GM23338 (cell line): ENCODE data around the gene BATF3. TPM values are rescaled to one million over a fixed set of nuclear protein-coding genes. Genes with fewer than 3 reads are reported as not detected.

Experiments used
- CREB1 ChIP-seq: fragments of 250-450 bp; sonication (Bioruptor Pico); IDR thresholded peaks from 2 replicates; pipeline ENCODE4 v1.5.0; 2020; ENCODE audit warnings: low read depth, mild to moderate bottlenecking, moderate library complexity
- EZH2phosphoT487 ChIP-seq: fragments of 200-600 bp; sonication (generic); IDR thresholded peaks from one replicate; pipeline ENCODE4 v1.8.1; 2018; ENCODE audit warnings: antibody characterized with exemption; ENCODE audit not compliant: unreplicated experiment
- NANOG ChIP-seq: IDR thresholded peaks from 2 replicates; pipeline ENCODE4 v1.6.1; 2016; ENCODE audit warnings: antibody characterized with exemption, borderline replicate concordance
- STAT1 ChIP-seq: IDR thresholded peaks from one replicate; pipeline ENCODE4 v1.6.1; 2016; ENCODE audit warnings: antibody characterized with exemption; ENCODE audit not compliant: unreplicated experiment
- ZNF114 ChIP-seq: fragments of 250-450 bp; sonication (Bioruptor Pico); IDR thresholded peaks from 2 replicates; pipeline ENCODE4 v1.5.0; 2020; ENCODE audit warnings: mild to moderate bottlenecking, moderate library complexity
- polyA plus RNA-seq: library from polyadenylated mRNA; unstranded; fragments of >200 nt; fragmentation: Nextera tagmentation; extraction: Ambion mirVana; gene quantifications from 2 replicates; pipeline ENCODE4 v1.2.1, GENCODE V29; 2016
- total RNA-seq: library from RNA; depleted of rRNA; stranded (reverse); fragments of >200 nt; shearing (Covaris generic); gene quantifications from 2 replicates; pipeline ENCODE4 v1.2.3, GENCODE V29; 2014
- TF ChIP-seq, protein P1 (sequence below): fragments of 250-450 bp; sonication (Bioruptor Pico); IDR thresholded peaks from 2 replicates; pipeline ENCODE4 v1.5.0; 2020; ENCODE audit warnings: mild to moderate bottlenecking, moderate library complexity
- TF ChIP-seq, protein P2 (sequence below): IDR thresholded peaks from 2 replicates; pipeline ENCODE4 v1.6.1; 2016; ENCODE audit warnings: antibody characterized with exemption
- TF ChIP-seq, protein P3 (sequence below), 2 experiments: fragments of 200-600 bp in 1 of 2; sonication (generic) in 1 of 2; conservative IDR thresholded peaks; 2 replicates each; pipeline versions ENCODE4 v1.5.1 to v1.6.1; 2016 to 2017; ENCODE audit warnings: antibody characterized with exemption in 2 of 2, low read depth in 2 of 2, mild to moderate bottlenecking in 2 of 2, moderate library complexity in 1 of 2
- TF ChIP-seq, protein P4 (sequence below): IDR thresholded peaks from one replicate; pipeline ENCODE4 v1.6.1; 2018; ENCODE audit warnings: antibody characterized with exemption; ENCODE audit not compliant: unreplicated experiment

Gene BATF3
- total and polyA plus RNA-seq, 2 experiments from 2014 or later, result 3.6 to 7.8 TPM

DNA sequence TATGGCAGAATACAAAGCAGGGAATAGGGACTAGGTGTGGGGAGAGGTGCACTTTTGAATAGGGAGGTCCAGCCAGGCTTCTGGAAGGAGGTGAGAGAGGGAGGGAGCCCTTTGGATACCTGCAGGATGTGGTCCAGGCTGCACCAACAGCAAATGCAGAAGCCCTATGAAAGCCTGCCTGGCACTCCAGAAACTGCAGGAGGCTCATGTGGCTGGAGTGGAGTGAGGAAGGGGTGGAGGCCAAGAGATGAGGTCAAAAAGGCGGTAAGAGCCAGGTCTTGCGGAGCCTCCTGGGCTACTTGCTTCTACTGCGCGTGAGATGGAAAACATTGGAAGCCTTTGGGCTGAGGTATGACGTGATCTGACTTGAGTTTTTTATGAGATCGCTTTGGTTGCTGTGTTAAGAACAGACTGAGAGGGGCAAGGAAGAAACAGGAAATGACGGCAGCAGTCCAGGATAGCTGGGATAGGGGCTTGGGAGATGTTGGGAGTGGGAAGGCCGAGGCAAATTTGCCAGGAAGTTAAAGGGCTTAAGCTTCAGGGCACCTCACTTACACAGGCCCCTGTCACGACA, 4.4 kb upstream of the BATF3 start (continued):
- TF ChIP-seq, protein P1, sequence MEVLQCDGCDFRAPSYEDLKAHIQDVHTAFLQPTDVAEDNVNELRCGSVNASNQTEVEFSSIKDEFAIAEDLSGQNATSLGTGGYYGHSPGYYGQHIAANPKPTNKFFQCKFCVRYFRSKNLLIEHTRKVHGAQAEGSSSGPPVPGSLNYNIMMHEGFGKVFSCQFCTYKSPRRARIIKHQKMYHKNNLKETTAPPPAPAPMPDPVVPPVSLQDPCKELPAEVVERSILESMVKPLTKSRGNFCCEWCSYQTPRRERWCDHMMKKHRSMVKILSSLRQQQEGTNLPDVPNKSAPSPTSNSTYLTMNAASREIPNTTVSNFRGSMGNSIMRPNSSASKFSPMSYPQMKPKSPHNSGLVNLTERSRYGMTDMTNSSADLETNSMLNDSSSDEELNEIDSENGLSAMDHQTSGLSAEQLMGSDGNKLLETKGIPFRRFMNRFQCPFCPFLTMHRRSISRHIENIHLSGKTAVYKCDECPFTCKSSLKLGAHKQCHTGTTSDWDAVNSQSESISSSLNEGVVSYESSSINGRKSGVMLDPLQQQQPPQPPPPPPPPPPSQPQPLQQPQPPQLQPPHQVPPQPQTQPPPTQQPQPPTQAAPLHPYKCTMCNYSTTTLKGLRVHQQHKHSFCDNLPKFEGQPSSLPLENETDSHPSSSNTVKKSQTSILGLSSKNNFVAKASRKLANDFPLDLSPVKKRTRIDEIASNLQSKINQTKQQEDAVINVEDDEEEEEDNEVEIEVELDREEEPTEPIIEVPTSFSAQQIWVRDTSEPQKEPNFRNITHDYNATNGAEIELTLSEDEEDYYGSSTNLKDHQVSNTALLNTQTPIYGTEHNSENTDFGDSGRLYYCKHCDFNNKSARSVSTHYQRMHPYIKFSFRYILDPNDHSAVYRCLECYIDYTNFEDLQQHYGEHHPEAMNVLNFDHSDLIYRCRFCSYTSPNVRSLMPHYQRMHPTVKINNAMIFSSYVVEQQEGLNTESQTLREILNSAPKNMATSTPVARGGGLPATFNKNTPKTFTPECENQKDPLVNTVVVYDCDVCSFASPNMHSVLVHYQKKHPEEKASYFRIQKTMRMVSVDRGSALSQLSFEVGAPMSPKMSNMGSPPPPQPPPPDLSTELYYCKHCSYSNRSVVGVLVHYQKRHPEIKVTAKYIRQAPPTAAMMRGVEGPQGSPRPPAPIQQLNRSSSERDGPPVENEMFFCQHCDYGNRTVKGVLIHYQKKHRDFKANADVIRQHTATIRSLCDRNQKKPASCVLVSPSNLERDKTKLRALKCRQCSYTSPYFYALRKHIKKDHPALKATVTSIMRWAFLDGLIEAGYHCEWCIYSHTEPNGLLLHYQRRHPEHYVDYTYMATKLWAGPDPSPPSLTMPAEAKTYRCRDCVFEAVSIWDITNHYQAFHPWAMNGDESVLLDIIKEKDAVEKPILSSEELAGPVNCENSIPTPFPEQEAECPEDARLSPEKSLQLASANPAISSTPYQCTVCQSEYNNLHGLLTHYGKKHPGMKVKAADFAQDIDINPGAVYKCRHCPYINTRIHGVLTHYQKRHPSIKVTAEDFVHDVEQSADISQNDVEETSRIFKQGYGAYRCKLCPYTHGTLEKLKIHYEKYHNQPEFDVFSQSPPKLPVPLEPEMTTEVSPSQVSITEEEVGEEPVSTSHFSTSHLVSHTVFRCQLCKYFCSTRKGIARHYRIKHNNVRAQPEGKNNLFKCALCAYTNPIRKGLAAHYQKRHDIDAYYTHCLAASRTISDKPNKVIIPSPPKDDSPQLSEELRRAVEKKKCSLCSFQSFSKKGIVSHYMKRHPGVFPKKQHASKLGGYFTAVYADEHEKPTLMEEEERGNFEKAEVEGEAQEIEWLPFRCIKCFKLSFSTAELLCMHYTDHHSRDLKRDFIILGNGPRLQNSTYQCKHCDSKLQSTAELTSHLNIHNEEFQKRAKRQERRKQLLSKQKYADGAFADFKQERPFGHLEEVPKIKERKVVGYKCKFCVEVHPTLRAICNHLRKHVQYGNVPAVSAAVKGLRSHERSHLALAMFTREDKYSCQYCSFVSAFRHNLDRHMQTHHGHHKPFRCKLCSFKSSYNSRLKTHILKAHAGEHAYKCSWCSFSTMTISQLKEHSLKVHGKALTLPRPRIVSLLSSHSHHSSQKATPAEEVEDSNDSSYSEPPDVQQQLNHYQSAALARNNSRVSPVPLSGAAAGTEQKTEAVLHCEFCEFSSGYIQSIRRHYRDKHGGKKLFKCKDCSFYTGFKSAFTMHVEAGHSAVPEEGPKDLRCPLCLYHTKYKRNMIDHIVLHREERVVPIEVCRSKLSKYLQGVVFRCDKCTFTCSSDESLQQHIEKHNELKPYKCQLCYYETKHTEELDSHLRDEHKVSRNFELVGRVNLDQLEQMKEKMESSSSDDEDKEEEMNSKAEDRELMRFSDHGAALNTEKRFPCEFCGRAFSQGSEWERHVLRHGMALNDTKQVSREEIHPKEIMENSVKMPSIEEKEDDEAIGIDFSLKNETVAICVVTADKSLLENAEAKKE (CRISPR knock-in tag), result no peak
- TF ChIP-seq, protein P2, sequence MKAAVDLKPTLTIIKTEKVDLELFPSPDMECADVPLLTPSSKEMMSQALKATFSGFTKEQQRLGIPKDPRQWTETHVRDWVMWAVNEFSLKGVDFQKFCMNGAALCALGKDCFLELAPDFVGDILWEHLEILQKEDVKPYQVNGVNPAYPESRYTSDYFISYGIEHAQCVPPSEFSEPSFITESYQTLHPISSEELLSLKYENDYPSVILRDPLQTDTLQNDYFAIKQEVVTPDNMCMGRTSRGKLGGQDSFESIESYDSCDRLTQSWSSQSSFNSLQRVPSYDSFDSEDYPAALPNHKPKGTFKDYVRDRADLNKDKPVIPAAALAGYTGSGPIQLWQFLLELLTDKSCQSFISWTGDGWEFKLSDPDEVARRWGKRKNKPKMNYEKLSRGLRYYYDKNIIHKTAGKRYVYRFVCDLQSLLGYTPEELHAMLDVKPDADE, result no peak
- TF ChIP-seq ZNF114 (CRISPR knock-in tag) (no peak), EZH2phosphoT487 (no peak), NANOG (no peak), CREB1 (CRISPR knock-in tag) (no peak), STAT1 (no peak)
- TF ChIP-seq, protein P3, sequence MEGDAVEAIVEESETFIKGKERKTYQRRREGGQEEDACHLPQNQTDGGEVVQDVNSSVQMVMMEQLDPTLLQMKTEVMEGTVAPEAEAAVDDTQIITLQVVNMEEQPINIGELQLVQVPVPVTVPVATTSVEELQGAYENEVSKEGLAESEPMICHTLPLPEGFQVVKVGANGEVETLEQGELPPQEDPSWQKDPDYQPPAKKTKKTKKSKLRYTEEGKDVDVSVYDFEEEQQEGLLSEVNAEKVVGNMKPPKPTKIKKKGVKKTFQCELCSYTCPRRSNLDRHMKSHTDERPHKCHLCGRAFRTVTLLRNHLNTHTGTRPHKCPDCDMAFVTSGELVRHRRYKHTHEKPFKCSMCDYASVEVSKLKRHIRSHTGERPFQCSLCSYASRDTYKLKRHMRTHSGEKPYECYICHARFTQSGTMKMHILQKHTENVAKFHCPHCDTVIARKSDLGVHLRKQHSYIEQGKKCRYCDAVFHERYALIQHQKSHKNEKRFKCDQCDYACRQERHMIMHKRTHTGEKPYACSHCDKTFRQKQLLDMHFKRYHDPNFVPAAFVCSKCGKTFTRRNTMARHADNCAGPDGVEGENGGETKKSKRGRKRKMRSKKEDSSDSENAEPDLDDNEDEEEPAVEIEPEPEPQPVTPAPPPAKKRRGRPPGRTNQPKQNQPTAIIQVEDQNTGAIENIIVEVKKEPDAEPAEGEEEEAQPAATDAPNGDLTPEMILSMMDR (conservative IDR thresholded peaks at IDR 0.05; ENCODE audit: low read depth in 2 of 2), result no peak
- TF ChIP-seq, protein P4, sequence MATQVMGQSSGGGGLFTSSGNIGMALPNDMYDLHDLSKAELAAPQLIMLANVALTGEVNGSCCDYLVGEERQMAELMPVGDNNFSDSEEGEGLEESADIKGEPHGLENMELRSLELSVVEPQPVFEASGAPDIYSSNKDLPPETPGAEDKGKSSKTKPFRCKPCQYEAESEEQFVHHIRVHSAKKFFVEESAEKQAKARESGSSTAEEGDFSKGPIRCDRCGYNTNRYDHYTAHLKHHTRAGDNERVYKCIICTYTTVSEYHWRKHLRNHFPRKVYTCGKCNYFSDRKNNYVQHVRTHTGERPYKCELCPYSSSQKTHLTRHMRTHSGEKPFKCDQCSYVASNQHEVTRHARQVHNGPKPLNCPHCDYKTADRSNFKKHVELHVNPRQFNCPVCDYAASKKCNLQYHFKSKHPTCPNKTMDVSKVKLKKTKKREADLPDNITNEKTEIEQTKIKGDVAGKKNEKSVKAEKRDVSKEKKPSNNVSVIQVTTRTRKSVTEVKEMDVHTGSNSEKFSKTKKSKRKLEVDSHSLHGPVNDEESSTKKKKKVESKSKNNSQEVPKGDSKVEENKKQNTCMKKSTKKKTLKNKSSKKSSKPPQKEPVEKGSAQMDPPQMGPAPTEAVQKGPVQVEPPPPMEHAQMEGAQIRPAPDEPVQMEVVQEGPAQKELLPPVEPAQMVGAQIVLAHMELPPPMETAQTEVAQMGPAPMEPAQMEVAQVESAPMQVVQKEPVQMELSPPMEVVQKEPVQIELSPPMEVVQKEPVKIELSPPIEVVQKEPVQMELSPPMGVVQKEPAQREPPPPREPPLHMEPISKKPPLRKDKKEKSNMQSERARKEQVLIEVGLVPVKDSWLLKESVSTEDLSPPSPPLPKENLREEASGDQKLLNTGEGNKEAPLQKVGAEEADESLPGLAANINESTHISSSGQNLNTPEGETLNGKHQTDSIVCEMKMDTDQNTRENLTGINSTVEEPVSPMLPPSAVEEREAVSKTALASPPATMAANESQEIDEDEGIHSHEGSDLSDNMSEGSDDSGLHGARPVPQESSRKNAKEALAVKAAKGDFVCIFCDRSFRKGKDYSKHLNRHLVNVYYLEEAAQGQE, result no peak
